Activated CD4-positive, alpha-beta T cell treated with anti-CD3 and anti-CD28 coated beads for 48 hours (primary cell): Measurements from ENCODE around the gene PIP5K1B.
"Not testable (repeated sequence)": the region's sequence is repeated elsewhere in the genome, so short reads cannot be mapped to it uniquely, and the experiment has no call there.

Experiments used
- DNase-seq: peaks from one replicate; pipeline ENCODE4 v3.0.0-alpha.2; 2020

The PIP5K1B gene

GRCh38 chr9:69036799-69037198 lies 331.8 kb downstream of the PIP5K1B start:
- no peak for DNase-seq

- no peak for DNase-seq
Observed at GRCh38 chr9:69040646-69041045, 335.6 kb downstream of the PIP5K1B start.

- DNase-seq, result no peak
Observed at GRCh38 chr9:69044240-69045219, 339.5 kb downstream of the PIP5K1B start.

- no peak for DNase-seq
Observed at GRCh38 chr9:69045821-69046220, 340.8 kb downstream of the PIP5K1B start.

GRCh38 chr9:69046723-69047122 lies 341.7 kb downstream of the PIP5K1B start:
- DNase-seq, result no peak

GRCh38 chr9:69047371-69047770 lies 342.3 kb downstream of the PIP5K1B start:
- no peak for DNase-seq

- DNase-seq, result no peak
Observed at GRCh38 chr9:69049094-69049493, 344.1 kb downstream of the PIP5K1B start.

GRCh38 chr9:69050936-69051335 lies 345.9 kb downstream of the PIP5K1B start:
- DNase-seq, result not testable (repeated sequence)

- DNase-seq, result no peak
Observed at GRCh38 chr9:69054989-69055388, 349.9 kb downstream of the PIP5K1B start.

- no peak for DNase-seq
Observed at GRCh38 chr9:69056191-69056815, 351.3 kb downstream of the PIP5K1B start.

GRCh38 chr9:69058101-69058500 lies 353.1 kb downstream of the PIP5K1B start:
- DNase-seq, result no peak
